GM18507 (cell line): ENCODE measurements around the gene LGALS7B.
"Not testable (repeated sequence)": the region's sequence is repeated elsewhere in the genome, so short reads cannot be mapped to it uniquely, and the experiment has no call there.

Experiments
- DNase-seq: peaks from one replicate; pipeline ENCODE4 v3.0.0; 2011; ENCODE audit warnings: low read depth; ENCODE audit not compliant: insufficient read length; ENCODE audit errors: extremely low spot score
- FAIRE-seq: peaks from 2 replicates; lab custom pipeline; 2011; peaks lifted over from hg19 to GRCh38; lab: Jason Lieb, UNC

LGALS7B gene

DNA sequence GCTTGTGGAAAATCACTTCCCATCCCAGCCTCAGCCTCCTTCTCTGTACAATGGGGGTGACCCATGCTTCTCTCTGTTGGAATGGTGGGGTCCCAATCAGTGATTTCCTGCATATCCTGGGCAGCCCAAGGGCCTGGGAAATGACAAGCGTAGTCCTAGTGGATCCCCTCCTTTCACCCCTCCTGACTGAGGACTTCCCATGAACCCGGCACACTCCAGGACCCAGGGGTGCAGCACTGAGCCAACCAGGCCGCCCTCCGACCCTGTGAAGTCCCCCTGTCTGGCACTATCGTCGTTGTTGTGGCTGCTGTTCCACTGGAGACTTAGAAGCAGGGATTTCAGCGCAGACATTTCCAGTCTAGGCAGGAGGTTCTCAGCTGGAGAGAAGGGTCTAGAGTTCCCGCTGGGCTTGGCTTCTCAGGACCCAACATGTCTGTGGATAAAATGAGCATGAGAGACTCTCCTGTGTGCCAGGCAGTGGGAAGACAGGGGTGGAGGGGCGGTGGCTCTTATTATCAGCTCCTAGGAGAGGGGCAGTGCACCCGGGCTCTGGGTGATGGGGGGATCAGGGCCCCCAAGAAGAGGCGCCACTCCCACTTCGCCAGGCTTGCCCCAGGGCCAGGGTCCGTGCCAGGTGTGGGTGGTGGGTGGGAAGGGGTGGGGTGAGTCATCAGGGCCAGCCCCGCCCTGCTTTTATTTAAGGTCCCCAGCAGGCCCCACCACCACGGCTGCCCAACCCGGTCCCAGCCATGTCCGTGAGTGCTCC is at the start of gene LGALS7B:
LGALS7B (plus strand) TSS at position 723 of the 766 bp plus-strand sequence; CDS start at position 750, 27 bp downstream.
- no peak for FAIRE-seq
- DNase-seq, result no peak

DNA sequence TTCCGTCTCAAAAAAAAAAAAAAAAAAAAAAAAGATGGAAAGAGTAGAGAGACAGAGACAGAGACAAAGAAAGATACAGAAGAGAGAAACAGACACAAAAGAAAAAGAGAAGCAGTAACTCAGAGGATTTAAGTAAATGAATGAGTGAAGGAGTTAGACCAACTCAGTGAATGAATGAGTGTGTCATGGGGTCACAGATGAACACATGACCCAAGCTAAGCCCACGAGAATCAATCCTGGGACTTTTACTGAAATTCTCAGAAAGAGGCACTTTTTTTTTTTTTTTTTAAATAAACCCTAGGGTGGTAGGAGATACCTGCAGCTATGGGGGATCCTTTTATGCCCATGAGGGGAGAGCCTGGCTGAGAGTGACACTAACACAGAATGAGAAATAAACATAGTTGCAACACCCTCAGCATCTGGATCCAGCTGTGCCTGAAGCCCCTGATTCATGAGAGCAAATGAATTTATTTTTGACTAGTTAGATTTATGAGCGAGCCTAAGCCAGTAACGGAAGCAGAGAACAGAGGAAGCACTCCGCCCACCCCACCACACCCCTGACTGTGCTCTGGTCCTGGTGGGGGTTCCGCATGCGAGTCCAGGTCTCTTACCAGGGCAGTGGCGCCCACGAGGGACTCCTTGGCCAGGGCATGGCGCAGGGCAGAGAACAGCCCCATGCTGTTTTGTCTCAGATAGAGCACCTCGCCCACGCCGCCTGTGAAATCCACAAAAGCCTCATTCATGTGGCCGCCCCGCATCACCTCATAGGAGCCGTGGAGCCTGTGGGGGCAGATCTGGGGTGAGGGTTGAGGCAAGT is 49.4 kb upstream of the LGALS7B start:
- DNase-seq, result no peak
- no peak for FAIRE-seq

DNA sequence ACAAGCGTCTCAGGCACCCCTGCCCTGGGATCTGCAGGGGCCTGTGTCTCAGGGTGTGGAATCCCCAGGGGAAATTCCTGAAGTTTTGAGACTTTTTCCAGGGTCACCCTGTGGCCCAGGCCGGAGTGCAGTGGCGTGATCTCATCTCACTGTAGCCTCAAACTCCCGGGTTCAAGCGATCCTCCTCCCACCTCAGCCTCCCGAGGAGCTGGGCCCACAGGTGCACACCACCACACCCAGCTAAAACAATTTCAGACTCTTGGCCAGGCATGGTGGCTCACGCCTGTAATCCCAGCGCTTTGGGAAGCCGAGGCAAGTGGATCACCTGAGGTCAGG is 48.8 kb upstream of the LGALS7B start:
- DNase-seq (no peak), FAIRE-seq (no peak)

DNA sequence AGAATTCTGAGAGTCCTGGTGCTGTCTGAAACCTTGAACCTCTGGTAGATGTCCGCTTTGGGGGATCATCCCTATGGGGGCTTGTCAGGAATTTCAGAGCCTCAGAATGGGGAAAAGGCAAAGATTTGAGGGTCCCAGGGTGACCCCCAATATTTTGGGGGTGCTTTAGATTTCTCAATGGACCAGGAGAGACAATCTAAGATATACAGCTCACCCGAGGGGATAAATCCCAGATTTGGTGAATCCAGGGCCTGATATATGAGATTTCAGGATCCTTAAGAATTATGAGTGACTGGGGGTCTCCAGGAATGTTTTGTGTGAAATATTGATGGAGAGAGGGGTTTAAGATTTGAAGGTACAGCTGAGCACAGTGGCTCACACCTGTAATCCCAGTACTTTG is 48.1 kb upstream of the LGALS7B start:
- DNase-seq (no peak), FAIRE-seq (no peak)

DNA sequence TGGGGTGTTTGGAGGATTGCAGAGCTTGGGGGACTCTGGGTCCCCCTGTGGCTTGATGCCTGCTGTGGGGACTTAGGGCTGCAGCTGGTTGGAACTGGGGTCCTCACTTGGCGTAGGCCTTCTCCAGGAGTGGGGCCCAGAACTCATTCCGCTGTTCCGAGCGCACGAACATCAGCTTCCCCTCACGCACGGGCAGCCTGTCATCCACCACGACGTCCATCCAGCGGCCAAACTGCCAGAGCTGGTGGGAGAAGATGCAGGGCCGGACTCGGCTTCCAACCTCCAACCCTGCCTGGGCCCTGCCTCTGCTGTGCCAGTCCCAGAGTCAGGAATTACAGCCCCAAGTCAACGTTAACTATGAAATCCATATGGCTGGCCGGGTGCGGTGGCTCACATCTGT is 47.3 kb upstream of the LGALS7B start:
- FAIRE-seq (no peak), DNase-seq (no peak)

DNA sequence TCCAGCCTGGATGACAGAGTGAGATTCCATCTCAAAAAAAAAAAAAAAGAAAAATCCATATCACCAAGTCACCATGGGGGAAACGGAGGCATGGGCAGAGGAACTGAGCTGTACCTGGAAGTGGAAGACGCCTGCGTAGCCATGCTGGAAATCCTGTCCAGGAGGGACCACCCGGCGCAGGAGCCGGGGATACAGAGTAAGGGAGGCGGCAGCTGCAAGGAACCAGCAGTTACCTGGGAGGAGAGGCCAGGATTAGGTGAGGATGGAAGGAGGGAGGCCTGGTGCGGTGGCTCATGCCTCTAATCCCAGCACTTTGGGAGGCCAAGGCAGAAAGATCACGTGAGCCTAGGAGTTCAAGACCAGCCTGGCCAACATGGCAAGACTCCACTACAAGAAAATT is 46.7 kb upstream of the LGALS7B start:
- DNase-seq, result no peak
- no peak for FAIRE-seq

DNA sequence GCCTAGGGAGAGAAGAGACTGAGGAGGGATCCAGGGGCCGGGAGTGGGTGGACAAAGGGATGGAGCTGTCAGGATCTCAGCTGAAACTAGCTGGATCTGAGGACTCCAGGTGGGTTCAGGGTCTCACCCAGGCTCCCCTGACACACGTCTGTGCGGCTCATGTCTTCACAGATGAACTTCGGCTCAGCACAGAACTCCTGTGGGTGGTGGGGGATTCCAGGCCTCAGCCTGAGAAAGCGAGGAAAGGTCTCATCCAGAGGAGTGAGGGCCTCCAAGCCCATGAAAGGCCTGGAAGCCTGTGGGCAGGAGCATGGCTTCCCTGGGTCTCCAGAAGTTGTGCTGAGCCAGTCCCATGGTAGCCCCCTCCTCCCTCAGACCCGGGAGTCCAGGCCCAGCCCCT is 46.1 kb upstream of the LGALS7B start:
- no peak for DNase-seq
- no peak for FAIRE-seq

DNA sequence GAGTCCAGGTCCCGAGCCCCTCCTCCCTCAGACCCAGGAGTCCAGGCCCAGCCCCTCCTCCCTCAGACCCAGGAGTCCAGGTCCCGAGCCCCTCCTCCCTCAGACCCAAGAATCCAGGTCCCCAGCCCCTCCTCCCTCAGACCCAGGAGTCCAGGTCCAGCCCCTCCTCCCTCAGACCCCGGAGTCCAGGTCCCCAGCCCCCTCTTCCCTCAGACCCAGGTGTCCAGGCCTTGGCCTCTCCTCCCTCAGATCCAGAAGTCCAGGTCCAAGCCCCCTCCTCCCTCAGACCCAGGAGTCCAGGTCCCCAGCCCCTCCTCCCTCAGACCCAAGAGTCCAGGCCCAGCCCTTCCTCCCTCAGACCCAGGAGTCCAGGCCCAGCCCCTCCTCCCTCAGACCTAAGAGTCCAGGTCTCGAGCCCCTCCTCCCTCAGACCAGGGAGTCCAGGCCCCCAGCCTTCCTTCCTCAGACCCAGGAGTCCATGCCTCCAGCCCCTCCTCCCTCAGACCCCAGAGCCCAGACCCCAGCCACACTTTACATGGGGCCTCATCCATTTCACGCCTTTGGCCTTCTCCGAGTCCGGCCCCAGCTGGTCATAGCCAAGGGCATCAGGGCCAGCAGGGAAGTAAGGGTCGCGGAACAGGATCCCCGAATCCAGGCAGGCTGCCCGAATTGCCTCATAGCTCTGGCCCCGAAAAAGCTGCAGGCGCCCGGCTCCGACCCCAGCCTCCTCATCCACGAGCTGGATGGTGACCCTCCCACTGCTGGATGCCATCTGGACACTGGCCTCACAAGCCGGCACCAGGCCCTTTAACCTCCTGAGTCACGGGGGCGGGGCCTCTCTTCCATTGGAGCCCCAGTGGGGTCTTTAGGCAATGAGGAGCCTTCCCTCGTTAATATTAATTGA is 45.4 kb upstream of the LGALS7B start:
- DNase-seq (no peak), FAIRE-seq (no peak)

DNA sequence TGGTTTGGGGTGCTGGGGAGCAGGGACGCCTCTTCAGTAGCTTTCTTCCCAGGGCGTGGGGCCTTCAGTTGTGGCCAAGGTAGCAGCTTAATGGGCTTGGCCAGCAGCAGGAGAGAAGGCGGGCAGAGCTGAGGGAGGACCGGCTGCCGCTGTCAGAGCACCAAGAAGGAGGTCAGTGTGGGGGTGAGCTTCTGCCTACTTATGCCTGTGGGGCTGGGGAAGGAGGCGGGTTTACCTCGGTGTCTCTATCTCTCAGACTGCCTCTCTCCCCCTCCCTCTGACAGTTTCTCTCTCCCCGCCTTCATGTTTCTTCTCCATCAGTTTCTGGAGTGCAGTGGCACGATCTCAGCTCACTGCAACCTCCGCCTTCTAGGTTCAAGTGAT is 44.7 kb upstream of the LGALS7B start, which contains the start of gene CAPN12:
CAPN12 (minus strand) TSS at position 177 of the 384 bp plus-strand sequence. CDS start 309 bp downstream, outside the sequence.
- FAIRE-seq, result no peak
- no peak for DNase-seq

DNA sequence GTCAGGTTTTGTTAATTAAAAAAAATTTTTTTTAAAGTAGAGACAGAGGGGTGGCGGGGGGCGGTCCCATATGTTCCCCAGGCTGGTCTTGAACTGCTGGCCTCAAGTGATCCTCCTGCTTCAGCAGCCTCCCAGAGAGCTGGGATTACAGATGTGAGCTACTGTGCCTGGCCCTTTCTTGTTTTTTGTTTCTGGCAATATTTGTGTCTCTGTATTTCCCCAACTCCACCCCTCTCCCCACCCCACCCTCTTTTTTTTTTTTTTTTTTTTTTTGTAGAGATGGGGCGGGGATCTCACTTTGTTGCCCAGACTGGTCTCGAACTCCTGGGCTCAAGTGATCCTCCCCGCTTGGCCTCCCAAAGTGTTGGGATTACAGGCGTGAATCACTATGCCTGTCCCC is 44.1 kb upstream of the LGALS7B start:
- DNase-seq (no peak), FAIRE-seq (no peak)

DNA sequence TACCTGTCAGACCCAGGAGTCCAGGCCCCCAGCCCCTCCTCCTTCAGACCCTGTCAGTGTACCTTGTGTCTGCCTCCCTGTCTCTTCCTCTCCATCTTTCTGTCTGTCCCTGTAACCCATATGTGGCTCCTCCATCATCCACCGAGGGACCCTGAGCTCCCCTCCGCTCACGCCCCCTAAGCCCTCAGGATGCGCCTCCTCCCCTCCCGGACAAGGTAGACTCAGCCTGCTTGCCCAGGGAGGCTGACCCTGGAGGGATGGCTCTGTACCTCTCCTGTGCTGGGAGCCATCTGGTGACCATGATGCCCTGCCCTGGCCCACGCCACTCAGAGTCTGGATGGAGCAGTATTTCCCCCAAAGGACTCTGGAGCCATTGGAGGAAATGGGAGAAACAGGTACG is 43.7 kb upstream of the LGALS7B start:
- DNase-seq (no peak), FAIRE-seq (no peak)

DNA sequence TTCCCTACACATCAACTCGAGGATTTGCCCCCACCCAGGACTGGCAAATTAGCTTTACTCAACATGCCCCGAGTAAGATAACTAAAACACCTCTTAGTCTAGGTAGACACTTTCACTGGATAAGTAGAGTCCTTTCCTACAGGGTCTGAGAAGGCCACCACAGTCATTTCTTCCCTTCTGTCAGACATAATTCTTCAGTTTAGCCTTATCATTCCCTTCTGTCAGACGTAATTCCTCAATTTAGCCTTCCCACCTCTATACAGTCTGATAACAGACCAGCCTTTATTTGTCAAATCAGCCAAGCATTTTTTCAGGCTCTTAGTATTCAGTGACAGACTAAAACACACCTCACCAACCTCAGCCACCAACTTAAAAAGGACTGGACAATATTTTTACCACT is 35.2 kb upstream of the LGALS7B start:
- not testable (repeated sequence) for FAIRE-seq, DNase-seq

DNA sequence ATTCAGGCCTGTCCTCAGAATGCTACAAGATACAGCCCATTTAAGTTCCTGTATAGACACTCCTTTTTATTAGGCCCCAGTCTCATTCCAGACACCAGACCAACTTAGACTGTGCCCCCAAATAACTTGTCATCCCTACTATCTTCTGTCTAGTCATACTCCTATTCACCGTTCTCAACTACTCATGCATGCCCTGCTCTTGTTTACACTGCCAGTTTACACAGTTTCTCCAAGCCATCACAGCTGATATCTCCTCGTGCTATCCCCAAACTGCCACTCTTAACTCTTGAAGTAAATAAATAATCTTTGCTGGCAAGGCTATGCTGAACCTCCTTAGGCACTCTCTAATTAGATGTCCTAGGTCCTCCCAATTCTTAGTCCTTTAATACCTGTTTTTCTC is 34.8 kb upstream of the LGALS7B start:
- not testable (repeated sequence) for DNase-seq, FAIRE-seq

DNA sequence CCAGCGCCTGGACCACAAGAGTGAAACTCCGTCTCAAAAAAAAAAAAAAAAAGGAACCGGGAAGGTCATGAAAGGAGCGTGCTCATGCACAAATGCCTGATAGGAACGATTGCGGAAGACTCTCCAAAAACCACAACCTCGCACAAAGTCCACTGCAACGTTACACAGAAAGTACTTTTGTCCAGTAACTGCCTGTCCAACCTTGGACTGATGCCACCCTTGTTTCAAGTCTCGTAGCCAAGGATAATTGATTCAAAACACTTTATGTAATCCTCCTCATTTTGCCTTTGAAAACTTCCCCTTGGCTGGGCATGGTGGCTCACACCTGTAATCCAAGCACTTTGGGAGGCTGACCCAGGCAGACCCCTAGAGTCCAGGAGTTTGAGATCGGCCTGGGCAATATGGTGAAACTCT is 29.4 kb upstream of the LGALS7B start:
- DNase-seq (no peak), FAIRE-seq (no peak)

DNA sequence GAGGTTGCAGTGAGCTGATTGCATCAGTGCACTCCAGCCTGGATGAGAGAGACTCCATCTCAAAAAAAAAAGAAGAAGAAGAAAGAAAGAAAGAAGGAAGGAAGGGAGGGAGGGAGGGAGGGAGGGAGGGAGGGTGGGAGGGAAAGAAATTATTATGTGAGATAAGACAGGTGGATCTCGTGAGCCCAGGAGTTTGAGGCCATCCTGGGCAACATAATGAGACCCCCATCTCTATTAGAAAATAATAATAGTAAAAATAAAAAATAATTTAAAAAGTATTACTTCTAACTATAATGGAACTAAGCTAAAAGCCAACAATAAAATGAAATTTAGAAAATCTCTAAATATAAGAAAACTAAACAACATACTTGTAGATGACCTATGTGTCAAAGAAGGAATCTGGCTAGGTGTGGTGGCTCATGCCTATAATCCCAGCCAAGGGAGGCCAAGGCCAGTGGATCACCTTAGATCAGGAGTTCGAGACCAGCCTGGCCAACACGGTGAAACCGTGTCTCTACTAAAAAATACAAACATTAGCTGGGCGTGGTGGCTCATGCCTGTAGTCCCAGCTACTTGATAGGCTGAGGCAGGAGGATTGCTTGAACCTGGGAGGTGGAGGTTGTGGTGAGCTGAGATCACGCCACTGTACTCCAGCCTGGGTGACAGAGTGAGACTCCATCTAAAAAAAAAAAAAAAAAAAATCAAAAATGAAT is 28.0 kb upstream of the LGALS7B start:
- FAIRE-seq, result not testable (repeated sequence)

DNA sequence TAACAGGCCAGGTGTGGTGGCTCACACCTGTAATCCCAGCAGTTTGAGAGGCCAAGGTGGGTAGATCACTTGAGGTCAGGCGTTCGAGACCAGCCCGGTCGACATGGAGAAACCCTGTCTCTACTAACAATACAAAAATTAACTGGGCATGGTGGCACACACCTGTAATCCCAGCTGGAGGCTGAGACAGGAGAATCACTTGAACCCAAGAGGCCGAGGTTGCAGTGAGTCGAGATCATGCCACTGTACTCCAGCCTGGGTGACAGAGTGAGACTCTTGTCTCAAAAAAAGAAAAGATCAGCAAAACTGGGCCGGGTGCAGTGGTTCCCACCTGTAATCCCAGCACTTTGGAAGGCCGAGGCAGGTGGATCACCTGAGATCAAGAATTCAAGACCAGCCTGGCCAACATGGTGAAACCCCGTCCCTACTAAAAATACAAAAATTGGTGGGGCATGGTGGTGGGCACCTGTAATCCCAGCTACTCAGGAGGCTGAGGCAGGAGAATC is 27.1 kb upstream of the LGALS7B start:
- not testable (repeated sequence) for DNase-seq, FAIRE-seq

More for the DNA sequence above, 28.0 kb upstream of the LGALS7B start:
- DNase-seq, result not testable (repeated sequence)

DNA sequence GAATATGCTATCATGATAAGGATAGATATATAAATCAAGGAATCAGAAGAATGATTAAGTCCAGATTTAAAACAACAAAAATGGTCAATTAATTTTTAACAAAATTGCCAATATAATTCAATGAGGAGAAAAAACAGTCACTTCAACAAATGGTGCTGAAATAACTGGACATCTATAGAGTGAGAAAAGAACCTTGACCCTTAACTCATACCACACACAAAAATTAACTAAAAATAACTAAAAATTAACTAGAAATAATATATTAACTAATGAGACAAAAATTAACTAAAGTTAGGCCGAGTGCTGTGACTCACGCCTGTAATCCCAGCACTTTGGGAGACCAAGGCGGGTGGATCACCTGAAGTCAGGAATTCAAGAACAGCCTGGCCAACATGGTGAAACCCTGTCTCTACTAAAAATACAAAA is 25.2 kb upstream of the LGALS7B start:
- DNase-seq (no peak), FAIRE-seq (no peak)

DNA sequence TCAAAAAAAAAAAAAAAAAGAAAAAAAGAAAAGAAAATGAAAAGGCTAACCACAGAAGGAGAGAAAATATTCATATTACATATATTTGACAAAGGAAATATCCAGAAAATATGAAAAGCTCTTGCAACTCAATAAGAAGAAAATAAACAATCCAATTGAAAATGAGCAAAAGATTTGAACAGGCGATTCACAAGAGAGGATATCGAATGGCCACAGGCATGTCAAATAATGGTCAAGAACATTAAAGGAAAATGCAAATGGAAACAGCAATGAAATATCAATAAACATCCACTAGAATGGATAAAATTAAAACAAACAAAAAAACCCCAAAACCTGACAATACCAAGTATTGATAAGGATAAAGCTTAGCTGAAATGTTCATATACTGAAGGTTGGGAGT is 23.8 kb upstream of the LGALS7B start:
- DNase-seq (no peak), FAIRE-seq (no peak)
